ENCODE measurements around the gene SLC52A1.

SLC52A1 gene

GRCh38 chr17:5003214-5003867 lies 31.9 kb downstream of the SLC52A1 start:
- peak overlapping the region; percentile 57 for H3K27ac ChIP-seq (ENCODE audit: low read depth, low read length, severe bottlenecking)
- no peaks in the 10 kb centered on the region for H3K9me3 ChIP-seq (ENCODE audit: control insufficient read depth, low read length)
- peaks cover 89% of the 10 kb centered on the region for H3K36me3 ChIP-seq (ENCODE audit: control insufficient read depth, insufficient read depth, low read length)
- H3K4me3 ChIP-seq (ENCODE audit: extremely low read depth, insufficient read depth, low read length, poor library complexity, severe bottlenecking): no peak overlapping the region
- H3K4me1 ChIP-seq (ENCODE audit: control insufficient read depth, insufficient read depth, low read length, poor library complexity, severe bottlenecking): peaks cover 24% of the 10 kb centered on the region
- WGBS, 2 experiments (ENCODE audit: insufficient coverage in 2 of 2): 92 to 95% methylated on average over 8 to 13 of the region's 18 CpGs

- peaks cover 24% of the 10 kb centered on the region for H3K4me1 ChIP-seq (ENCODE audit: control insufficient read depth, insufficient read depth, low read length, poor library complexity, severe bottlenecking)
- H3K4me3 ChIP-seq (ENCODE audit: extremely low read depth, insufficient read depth, low read length, poor library complexity, severe bottlenecking): no peak overlapping the region
- 96 to 98% methylated on average over 19 to 20 of the region's 20 CpGs for WGBS, 2 experiments (ENCODE audit: insufficient coverage in 2 of 2)
- H3K9me3 ChIP-seq (ENCODE audit: control insufficient read depth, low read length): no peaks in the 10 kb centered on the region
- H3K27ac ChIP-seq (ENCODE audit: low read depth, low read length, severe bottlenecking): no peak overlapping the region
- peaks cover 79% of the 10 kb centered on the region for H3K36me3 ChIP-seq (ENCODE audit: control insufficient read depth, insufficient read depth, low read length)
These were observed 33.0 kb downstream of the SLC52A1 start for GRCh38 chr17:5002121-5002788.

- Histone ChIP-seq H3K9me3 (ENCODE audit: control insufficient read depth, low read length) (no peaks in the 10 kb centered on the region), H3K27ac (ENCODE audit: low read depth, low read length, severe bottlenecking) (no peak overlapping the region), H3K4me3 (ENCODE audit: extremely low read depth, insufficient read depth, low read length, poor library complexity, severe bottlenecking) (peak overlapping the region; percentile 92), H3K36me3 (ENCODE audit: control insufficient read depth, insufficient read depth, low read length) (peaks cover 58% of the 10 kb centered on the region), H3K4me1 (ENCODE audit: control insufficient read depth, insufficient read depth, low read length, poor library complexity, severe bottlenecking) (peaks cover 24% of the 10 kb centered on the region)
- WGBS, 2 experiments (ENCODE audit: insufficient coverage in 2 of 2): 80 to 86% methylated on average over 9 to 11 of the region's 11 CpGs
These were observed 35.0 kb downstream of the SLC52A1 start for GRCh38 chr17:5000237-5000639.

GRCh38 chr17:4999430-5000093 lies 35.7 kb downstream of the SLC52A1 start:
- 79% methylated on average over 9 to 12 of the region's 12 CpGs for WGBS, 2 experiments (ENCODE audit: insufficient coverage in 2 of 2)
- no peak overlapping the region for H3K27ac ChIP-seq (ENCODE audit: low read depth, low read length, severe bottlenecking)

GRCh38 chr17:4998732-4999429 lies 36.3 kb downstream of the SLC52A1 start:
- no peak overlapping the region for H3K27ac ChIP-seq (ENCODE audit: low read depth, low read length, severe bottlenecking)
- H3K9me3 ChIP-seq (ENCODE audit: control insufficient read depth, low read length): no peaks in the 10 kb centered on the region
- WGBS, 2 experiments (ENCODE audit: insufficient coverage in 2 of 2): 21 to 23% methylated on average over 12 to 13 of the region's 14 CpGs
- peaks cover 45% of the 10 kb centered on the region for H3K36me3 ChIP-seq (ENCODE audit: control insufficient read depth, insufficient read depth, low read length)
- H3K4me1 ChIP-seq (ENCODE audit: control insufficient read depth, insufficient read depth, low read length, poor library complexity, severe bottlenecking): peaks cover 20% of the 10 kb centered on the region
- H3K4me3 ChIP-seq (ENCODE audit: extremely low read depth, insufficient read depth, low read length, poor library complexity, severe bottlenecking): peak overlapping the region; percentile 92

More at GRCh38 chr17:4999430-5000093, 35.7 kb downstream of the SLC52A1 start:
- Histone ChIP-seq H3K4me1 (ENCODE audit: control insufficient read depth, insufficient read depth, low read length, poor library complexity, severe bottlenecking) (peaks cover 24% of the 10 kb centered on the region), H3K9me3 (ENCODE audit: control insufficient read depth, low read length) (no peaks in the 10 kb centered on the region), H3K4me3 (ENCODE audit: extremely low read depth, insufficient read depth, low read length, poor library complexity, severe bottlenecking) (peak overlapping the region; percentile 92), H3K36me3 (ENCODE audit: control insufficient read depth, insufficient read depth, low read length) (peaks cover 52% of the 10 kb centered on the region)

- Histone ChIP-seq H3K27ac (ENCODE audit: low read depth, low read length, severe bottlenecking) (no peak overlapping the region), H3K4me3 (ENCODE audit: extremely low read depth, insufficient read depth, low read length, poor library complexity, severe bottlenecking) (peak overlapping the region; percentile 92), H3K9me3 (ENCODE audit: control insufficient read depth, low read length) (no peaks in the 10 kb centered on the region), H3K36me3 (ENCODE audit: control insufficient read depth, insufficient read depth, low read length) (peaks cover 38% of the 10 kb centered on the region), H3K4me1 (ENCODE audit: control insufficient read depth, insufficient read depth, low read length, poor library complexity, severe bottlenecking) (peaks cover 15% of the 10 kb centered on the region)
- WGBS, 2 experiments (ENCODE audit: insufficient coverage in 2 of 2): 0 to 1% methylated on average over 27 to 50 of the region's 55 CpGs
These were observed 37.0 kb downstream of the SLC52A1 start for GRCh38 chr17:4998027-4998731.

GRCh38 chr17:4997302-4998026 lies 37.8 kb downstream of the SLC52A1 start, which contains the start of the genes INCA1 and KIF1C:
Gene INCA1, minus strand, starts transcription at chr17:4997522. Its CDS starts 3,085 bp downstream, at chr17:4994437.
Gene KIF1C, plus strand, starts transcription at chr17:4997950. Its CDS starts 2,297 bp downstream, at chr17:5000247.
- Histone ChIP-seq H3K4me3 (ENCODE audit: extremely low read depth, insufficient read depth, low read length, poor library complexity, severe bottlenecking) (peak within 1 kb of the TSS; percentile 92), H3K36me3 (ENCODE audit: control insufficient read depth, insufficient read depth, low read length) (peaks cover 31% of the 10 kb centered on the region), H3K9me3 (ENCODE audit: control insufficient read depth, low read length) (no peaks in the 10 kb centered on the region), H3K4me1 (ENCODE audit: control insufficient read depth, insufficient read depth, low read length, poor library complexity, severe bottlenecking) (peaks cover 10% of the 10 kb centered on the region), H3K27ac (ENCODE audit: low read depth, low read length, severe bottlenecking) (peak within 1 kb of the TSS; percentile 73)
- 0 to 1% methylated on average over 32 to 89 of the region's 93 CpGs for WGBS, 2 experiments (ENCODE audit: insufficient coverage in 2 of 2)

GRCh38 chr17:4994081-4994595 lies 41.1 kb downstream of the SLC52A1 start:
- H3K4me1 ChIP-seq (ENCODE audit: control insufficient read depth, insufficient read depth, low read length, poor library complexity, severe bottlenecking): no peaks in the 10 kb centered on the region
- WGBS, 2 experiments (ENCODE audit: insufficient coverage in 2 of 2): 94 to 95% methylated on average over 5 to 6 of the region's 6 CpGs

GRCh38 chr17:4987767-4988567 lies 47.3 kb downstream of the SLC52A1 start:
- peak overlapping the region; percentile 66 for H3K4me3 ChIP-seq (ENCODE audit: extremely low read depth, insufficient read depth, low read length, poor library complexity, severe bottlenecking)
- H3K9me3 ChIP-seq (ENCODE audit: control insufficient read depth, low read length): no peaks in the 10 kb centered on the region
- WGBS, 2 experiments (ENCODE audit: insufficient coverage in 2 of 2): 28 to 32% methylated on average over 20 to 29 of the region's 30 CpGs
- peaks cover 10% of the 10 kb centered on the region for H3K4me1 ChIP-seq (ENCODE audit: control insufficient read depth, insufficient read depth, low read length, poor library complexity, severe bottlenecking)
- H3K27ac ChIP-seq (ENCODE audit: low read depth, low read length, severe bottlenecking): peak overlapping the region; percentile 10
- H3K36me3 ChIP-seq (ENCODE audit: control insufficient read depth, insufficient read depth, low read length): peaks cover 3% of the 10 kb centered on the region

More at GRCh38 chr17:4994081-4994595, 41.1 kb downstream of the SLC52A1 start:
- no peaks in the 10 kb centered on the region for H3K9me3 ChIP-seq (ENCODE audit: control insufficient read depth, low read length)
- no peak overlapping the region for H3K4me3 ChIP-seq (ENCODE audit: extremely low read depth, insufficient read depth, low read length, poor library complexity, severe bottlenecking)
- no peaks in the 10 kb centered on the region for H3K36me3 ChIP-seq (ENCODE audit: control insufficient read depth, insufficient read depth, low read length)
- H3K27ac ChIP-seq (ENCODE audit: low read depth, low read length, severe bottlenecking): no peak overlapping the region

All from mesodermal cell (in vitro differentiated cells).